Muscle of leg (tissue), 11 donors: ENCODE data around the gene FOXD4L1. TPM values are rescaled to one million over a fixed set of nuclear protein-coding genes. Genes with fewer than 3 reads are reported as not detected.
A peak's percentile ranks its signal among the peaks of the same experiment; 100 is the strongest.
"Not testable (repeated sequence)": the region's sequence is repeated elsewhere in the genome, so short reads cannot be mapped to it uniquely, and the experiment has no call there.

ENCODE experiments used
- DNase-seq: peaks from one replicate; pipeline ENCODE4 v3.0.0; 2013
- H3K27ac ChIP-seq: one replicate; pipeline ENCODE4 v1.5.1; 2013; ENCODE audit warnings: mild to moderate bottlenecking, low read length, control low read depth
- H3K27me3 ChIP-seq: one replicate; pipeline ENCODE4 v1.6.1; 2013; ENCODE audit warnings: low read length; ENCODE audit not compliant: control insufficient read depth, insufficient read depth
- H3K36me3 ChIP-seq: one replicate; pipeline ENCODE4 v1.6.1; 2013; ENCODE audit warnings: low read length; ENCODE audit not compliant: control insufficient read depth, insufficient read depth
- H3K4me1 ChIP-seq: one replicate; pipeline ENCODE4 v1.6.1; 2013; ENCODE audit warnings: low read length; ENCODE audit not compliant: control insufficient read depth, insufficient read depth
- H3K4me3 ChIP-seq: one replicate; pipeline ENCODE4 v1.5.1; 2013; ENCODE audit warnings: low read length, control low read depth
- H3K9me3 ChIP-seq: replicated peaks from 2 replicates; pipeline ENCODE4 v1.6.1; 2013; ENCODE audit warnings: low read depth, low read length; ENCODE audit not compliant: control insufficient read depth
- WGBS: methylation state at CpG from one replicate; pipeline ENCODE4 v1.1.5; 2013; ENCODE audit warnings: missing lambda C conversion rate; ENCODE audit not compliant: insufficient coverage; 5-methylcytosine and 5-hydroxymethylcytosine counted together
- polyA plus RNA-seq, 8 donors: library from polyadenylated mRNA; unstranded; fragments of 120-200 nt; gene quantifications; one replicate each; pipeline versions ENCODE4 v1.2.1 to v1.2.3, GENCODE V29; 2013; ENCODE audit warnings: inconsistent platforms in 1 of 8, low replicate concordance in 1 of 8; ENCODE audit not compliant: insufficient read length in 8 of 8, insufficient read depth in 1 of 8
- total RNA-seq: library from RNA; stranded (reverse); fragments of 120-200 nt; gene quantifications from one replicate; pipeline ENCODE4 v1.2.4, GENCODE V29; 2013

The FOXD4L1 gene
- total and polyA plus RNA-seq, 9 donors, result 0.13 to 7.0 (median 3.2) TPM

GRCh38 chr2:113521492-113521891 is 23.0 kb downstream of the FOXD4L1 start:
- not testable (repeated sequence) for DNase-seq, H3K4me3 ChIP-seq, H3K27ac ChIP-seq, H3K4me1 ChIP-seq, H3K36me3 ChIP-seq, H3K27me3 ChIP-seq, H3K9me3 ChIP-seq
- no CpG with 5 or more reads among the region's 5 CpGs for WGBS

- not testable (repeated sequence) for H3K9me3 ChIP-seq, H3K36me3 ChIP-seq, DNase-seq, H3K4me3 ChIP-seq, H3K27ac ChIP-seq, H3K27me3 ChIP-seq, H3K4me1 ChIP-seq
- no CpG with 5 or more reads among the region's 1 CpG for WGBS
These were observed 26.5 kb downstream of the FOXD4L1 start for GRCh38 chr2:113524986-113525385.

- not testable (repeated sequence) for H3K36me3 ChIP-seq, H3K4me1 ChIP-seq, H3K4me3 ChIP-seq, H3K27me3 ChIP-seq, H3K9me3 ChIP-seq, H3K27ac ChIP-seq, DNase-seq
- WGBS, result no CpG with 5 or more reads among the region's 12 CpGs
These were observed 29.0 kb downstream of the FOXD4L1 start for GRCh38 chr2:113527350-113528045.

- no CpG with 5 or more reads among the region's 5 CpGs for WGBS
- not testable (repeated sequence) for H3K27ac ChIP-seq
These were observed 29.7 kb downstream of the FOXD4L1 start for GRCh38 chr2:113528126-113528525.

GRCh38 chr2:113528904-113529303 is 30.4 kb downstream of the FOXD4L1 start:
- not testable (repeated sequence) for H3K27me3 ChIP-seq, DNase-seq, H3K27ac ChIP-seq, H3K9me3 ChIP-seq, H3K4me1 ChIP-seq, H3K4me3 ChIP-seq, H3K36me3 ChIP-seq
- no CpG with 5 or more reads among the region's 3 CpGs for WGBS

More at GRCh38 chr2:113528126-113528525, 29.7 kb downstream of the FOXD4L1 start:
- H3K4me1 ChIP-seq, H3K9me3 ChIP-seq, H3K4me3 ChIP-seq, DNase-seq, H3K27me3 ChIP-seq, H3K36me3 ChIP-seq: not testable (repeated sequence)

GRCh38 chr2:113532991-113533390 is 34.5 kb downstream of the FOXD4L1 start:
- not testable (repeated sequence) for H3K9me3 ChIP-seq, H3K4me3 ChIP-seq, H3K27ac ChIP-seq, DNase-seq, H3K36me3 ChIP-seq, H3K27me3 ChIP-seq, H3K4me1 ChIP-seq
- no CpG with 5 or more reads among the region's 4 CpGs for WGBS

GRCh38 chr2:113536573-113536972 is 38.1 kb downstream of the FOXD4L1 start:
- WGBS, result 40% methylated on average over 2 of the region's 6 CpGs
- H3K36me3 ChIP-seq, result not testable (repeated sequence)

GRCh38 chr2:113540834-113541203 is 42.4 kb downstream of the FOXD4L1 start:
- DNase-seq, H3K36me3 ChIP-seq, H3K4me3 ChIP-seq, H3K27ac ChIP-seq, H3K27me3 ChIP-seq, H3K4me1 ChIP-seq, H3K9me3 ChIP-seq: not testable (repeated sequence)
- no CpG with 5 or more reads among the region's 5 CpGs for WGBS

More at GRCh38 chr2:113536573-113536972, 38.1 kb downstream of the FOXD4L1 start:
- not testable (repeated sequence) for H3K4me3 ChIP-seq, H3K4me1 ChIP-seq, DNase-seq, H3K9me3 ChIP-seq, H3K27me3 ChIP-seq, H3K27ac ChIP-seq

- DNase-seq, result peak; percentile 67
- H3K9me3 ChIP-seq, H3K27me3 ChIP-seq, H3K4me1 ChIP-seq, H3K36me3 ChIP-seq: not testable (repeated sequence)
- 0% methylated on average over 51 of the region's 71 CpGs for WGBS
- Histone ChIP-seq H3K4me3 (peak overlapping the region; percentile 41), H3K27ac (peak overlapping the region; percentile 84)
These were observed 42.9 kb downstream of the FOXD4L1 start for GRCh38 chr2:113541204-113541975.

- under 1% methylated on average over 51 of the region's 64 CpGs for WGBS
- not testable (repeated sequence) for H3K9me3 ChIP-seq, H3K36me3 ChIP-seq, H3K27me3 ChIP-seq, H3K27ac ChIP-seq, H3K4me1 ChIP-seq
- DNase-seq, result peak; percentile 7
- peak overlapping the region; percentile 25 for H3K4me3 ChIP-seq
These were observed 43.6 kb downstream of the FOXD4L1 start for GRCh38 chr2:113541976-113542485.
